Ascending aorta (tissue), 2 donors: ENCODE data around the gene HAPLN1. TPM values are rescaled to one million over a fixed set of nuclear protein-coding genes. Genes with fewer than 3 reads are reported as not detected.
A peak's percentile ranks its signal among the peaks of the same experiment; 100 is the strongest.

Experiments used
- DNase-seq, 2 donors: peaks; one replicate each; pipeline ENCODE4 v3.0.0-alpha.2; 2019; ENCODE audit warnings: low spot score in 2 of 2
- H3K27ac ChIP-seq, 2 donors: fragments of 200-600 bp; sonication (generic); one replicate each; pipeline ENCODE4 v1.5.1; 2016 to 2017; ENCODE audit warnings: mild to moderate bottlenecking in 1 of 2
- H3K27me3 ChIP-seq: fragments of 200-600 bp; sonication (generic); one replicate; pipeline ENCODE4 v1.5.1; 2017
- H3K36me3 ChIP-seq, 2 donors: fragments of 200-600 bp; sonication (generic); one replicate each; pipeline ENCODE4 v1.5.1; 2016
- H3K4me1 ChIP-seq, 2 donors: fragments of 200-600 bp; sonication (generic); one replicate each; pipeline ENCODE4 v1.5.1; 2016 to 2017; ENCODE audit warnings: mild to moderate bottlenecking in 1 of 2
- H3K4me3 ChIP-seq, 2 donors: fragments of 200-600 bp; sonication (generic); one replicate each; pipeline ENCODE4 v1.5.1; 2016 to 2017; ENCODE audit warnings: mild to moderate bottlenecking in 1 of 2
- H3K9me3 ChIP-seq, 2 donors: fragments of 200-600 bp; sonication (generic); one replicate each; pipeline ENCODE4 v1.5.1; 2016
- intact Hi-C: fragments of 100-400 bp; cut with DNase I; formaldehyde crosslinking; loops from one replicate; pipeline ENCODE4 v1.15.1; 2023
- total RNA-seq: library from RNA; depleted of rRNA; stranded (reverse); fragments of >200 nt; gene quantifications from one replicate; pipeline ENCODE4 v1.1.0, GENCODE V29; 2016
- TF ChIP-seq, protein P1 (sequence below), 3 experiments: fragments of 200-600 bp in 2 of 3; fragments of 450-650 bp in 1 of 3; sonication (generic) in 2 of 3; IDR thresholded peaks; one replicate each; pipeline ENCODE4 v1.5.1; 2016 to 2019; ENCODE audit warnings: antibody characterized with exemption in 3 of 3, mild to moderate bottlenecking in 1 of 3, moderate library complexity in 1 of 3

The HAPLN1 gene
- total RNA-seq, 1 donor from 2014 or later, result 2.0 TPM

DNA sequence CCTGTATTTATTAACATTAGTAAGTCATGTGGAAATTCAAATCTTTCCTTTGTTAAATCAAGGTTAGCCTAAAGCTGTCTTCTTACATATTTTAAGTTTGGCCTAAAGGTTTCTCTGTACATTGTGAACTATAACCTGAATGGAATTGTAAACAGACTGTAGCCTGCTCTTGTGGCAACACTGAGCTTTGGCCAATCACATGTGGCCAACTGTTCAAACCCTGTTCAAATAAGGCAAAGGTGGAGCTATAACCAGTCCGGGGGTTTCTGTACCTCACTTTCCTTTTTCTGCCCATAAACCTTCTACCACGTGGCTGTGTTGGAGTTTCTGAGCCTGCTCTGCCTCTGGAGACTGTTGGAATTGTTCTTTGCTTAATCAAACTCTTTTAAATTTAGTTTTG lies 3.3 kb upstream of the HAPLN1 start:
- intact Hi-C loops, result loop anchor here (5.0 to 10.0 kb wide), 5 partner anchors 103 to 1379 kb away; partner anchors contain the start of gene EDIL3
- TF ChIP-seq, protein P1, sequence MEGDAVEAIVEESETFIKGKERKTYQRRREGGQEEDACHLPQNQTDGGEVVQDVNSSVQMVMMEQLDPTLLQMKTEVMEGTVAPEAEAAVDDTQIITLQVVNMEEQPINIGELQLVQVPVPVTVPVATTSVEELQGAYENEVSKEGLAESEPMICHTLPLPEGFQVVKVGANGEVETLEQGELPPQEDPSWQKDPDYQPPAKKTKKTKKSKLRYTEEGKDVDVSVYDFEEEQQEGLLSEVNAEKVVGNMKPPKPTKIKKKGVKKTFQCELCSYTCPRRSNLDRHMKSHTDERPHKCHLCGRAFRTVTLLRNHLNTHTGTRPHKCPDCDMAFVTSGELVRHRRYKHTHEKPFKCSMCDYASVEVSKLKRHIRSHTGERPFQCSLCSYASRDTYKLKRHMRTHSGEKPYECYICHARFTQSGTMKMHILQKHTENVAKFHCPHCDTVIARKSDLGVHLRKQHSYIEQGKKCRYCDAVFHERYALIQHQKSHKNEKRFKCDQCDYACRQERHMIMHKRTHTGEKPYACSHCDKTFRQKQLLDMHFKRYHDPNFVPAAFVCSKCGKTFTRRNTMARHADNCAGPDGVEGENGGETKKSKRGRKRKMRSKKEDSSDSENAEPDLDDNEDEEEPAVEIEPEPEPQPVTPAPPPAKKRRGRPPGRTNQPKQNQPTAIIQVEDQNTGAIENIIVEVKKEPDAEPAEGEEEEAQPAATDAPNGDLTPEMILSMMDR (IDR thresholded peaks at IDR 0.05), result no peak
- Histone ChIP-seq H3K36me3 (no peaks in the 10 kb centered on the region), H3K27ac (no peak overlapping the region), H3K27me3 (no peaks in the 10 kb centered on the region), H3K9me3 (no peaks in the 10 kb centered on the region), H3K4me3 (no peak overlapping the region), H3K4me1 (no peaks in the 10 kb centered on the region)
- no peak for DNase-seq

DNA sequence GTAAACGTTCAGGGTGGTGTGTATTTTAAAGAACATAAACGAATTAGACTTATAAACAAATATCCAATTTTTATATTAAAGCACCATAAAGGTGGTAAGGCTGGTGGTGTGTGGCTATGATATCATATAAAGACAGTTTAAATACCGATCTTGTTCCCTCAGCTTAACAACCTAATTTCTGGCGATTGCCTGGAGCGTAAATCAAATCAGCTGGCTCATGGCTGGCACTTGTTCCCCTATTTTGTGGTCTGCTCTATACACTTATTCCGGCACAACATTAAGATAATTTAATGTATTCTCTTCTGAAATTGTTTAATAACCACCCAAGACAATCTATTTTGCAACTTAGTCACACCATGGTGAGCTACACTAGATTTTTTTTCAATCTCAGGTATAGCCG lies 2.4 kb upstream of the HAPLN1 start:
- H3K4me1 ChIP-seq, result peaks cover 0 to 3% of the 10 kb centered on the region in 2 donors
- H3K27me3 ChIP-seq, result no peaks in the 10 kb centered on the region
- no peaks in the 10 kb centered on the region for H3K36me3 ChIP-seq
- H3K9me3 ChIP-seq, result no peaks in the 10 kb centered on the region
- TF ChIP-seq, protein P1 (IDR thresholded peaks at IDR 0.05), result no peak
- H3K27ac ChIP-seq, result no peak overlapping the region
- intact Hi-C loops, result loop anchor here (5.0 to 10.0 kb wide), 5 partner anchors 104 to 1378 kb away; partner anchors contain the start of gene EDIL3
- DNase-seq, result no peak
- H3K4me3 ChIP-seq, result no peak overlapping the region

DNA sequence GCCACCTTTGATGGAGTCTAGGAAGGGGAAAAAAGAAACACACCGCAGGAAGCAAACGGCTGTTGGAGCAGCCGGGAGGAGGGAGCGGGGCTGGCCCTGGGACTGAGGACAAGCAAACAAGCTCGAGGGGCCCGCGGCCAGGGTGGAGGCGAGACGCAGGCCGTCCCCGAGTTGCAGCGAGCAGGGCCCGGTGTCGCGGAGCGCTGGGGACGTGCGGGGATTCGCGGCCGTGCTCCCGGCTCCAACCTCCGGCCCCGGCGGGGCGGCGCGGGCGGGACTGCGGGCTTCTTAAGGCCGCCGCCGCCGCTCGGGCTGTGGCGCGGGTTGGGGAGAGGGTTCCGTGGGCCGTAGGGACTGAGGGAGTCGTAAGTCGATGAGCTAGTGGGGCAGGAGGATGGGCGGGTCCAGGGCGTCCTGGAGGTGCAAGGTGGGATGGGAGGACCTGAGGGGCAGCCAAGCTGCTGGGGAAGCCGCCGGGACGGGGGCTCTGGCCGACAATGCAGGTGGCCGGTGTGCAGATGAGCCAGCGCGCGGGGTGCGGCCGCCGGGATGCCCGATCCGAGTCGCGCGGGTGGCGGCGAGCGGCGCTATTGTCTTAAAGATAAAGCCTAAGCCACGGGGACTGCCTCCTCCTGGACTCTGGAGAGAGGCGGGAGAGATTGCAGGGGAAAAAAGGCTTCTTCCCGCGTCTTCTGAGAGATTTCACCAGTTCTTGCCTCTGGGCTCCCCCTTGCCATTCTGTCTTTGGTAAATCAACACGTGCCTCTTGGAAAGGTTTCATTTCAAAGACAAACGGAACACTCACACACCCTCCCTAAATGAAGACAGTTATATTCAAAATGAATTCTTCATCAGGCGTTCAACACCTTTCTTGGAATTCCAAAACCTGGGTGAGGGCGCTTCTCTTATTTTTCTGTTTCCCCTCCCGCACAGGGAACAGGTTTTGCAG lies 1.6 kb upstream of the HAPLN1 start:
- H3K36me3 ChIP-seq, result no peaks in the 10 kb centered on the region
- H3K27me3 ChIP-seq, result no peaks in the 10 kb centered on the region
- peak overlapping the region; percentile 73 to 75 for H3K4me3 ChIP-seq
- peak in 1 of 2 donors; percentile 88 for DNase-seq
- H3K27ac ChIP-seq, result peak overlapping the region; percentile 80 to 84
- intact Hi-C loops, result loop anchor here (5.0 to 10.0 kb wide), 5 partner anchors 105 to 1377 kb away; partner anchors contain the start of gene EDIL3
- no peaks in the 10 kb centered on the region for H3K9me3 ChIP-seq
- TF ChIP-seq, protein P1 (IDR thresholded peaks at IDR 0.05), result peak; percentile 12 to 62 (median 41)
- peaks cover 0 to 7% of the 10 kb centered on the region in 2 donors for H3K4me1 ChIP-seq

DNA sequence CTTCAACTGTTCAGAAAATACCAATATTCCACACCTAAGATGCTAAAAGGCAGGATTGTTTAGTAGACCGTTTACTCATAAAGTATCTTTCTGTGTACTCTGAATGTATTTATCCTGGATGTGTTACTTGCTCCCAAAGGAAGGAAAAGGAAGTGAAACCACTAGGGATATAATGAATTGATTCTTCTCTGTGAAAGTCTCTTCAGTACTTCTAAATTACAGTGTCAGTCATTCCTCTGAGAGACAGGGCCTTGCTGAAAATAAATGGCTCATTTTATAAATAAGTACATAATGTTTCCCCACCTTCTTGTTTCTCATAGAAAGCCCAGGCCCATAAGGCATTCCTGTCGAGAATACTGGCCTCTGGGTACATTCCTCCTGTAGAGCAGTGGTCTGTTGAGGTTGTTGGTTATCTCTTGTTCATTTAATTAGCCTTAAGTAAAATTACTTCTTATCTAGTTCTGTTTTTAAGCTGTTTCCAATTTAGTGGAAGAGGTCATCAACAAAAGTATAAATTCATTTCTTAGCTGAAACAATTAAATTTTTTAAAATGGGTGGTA lies 1.6 kb downstream of the HAPLN1 start:
- Histone ChIP-seq H3K27ac (no peak overlapping the region), H3K4me3 (peak overlapping the region in 1 of 2 donors; percentile 5), H3K4me1 (peaks cover 0 to 12% of the 10 kb centered on the region in 2 donors), H3K36me3 (no peaks in the 10 kb centered on the region), H3K9me3 (no peaks in the 10 kb centered on the region), H3K27me3 (no peaks in the 10 kb centered on the region)
- TF ChIP-seq, protein P1 (IDR thresholded peaks at IDR 0.05), result no peak
- no peak for DNase-seq
- intact Hi-C loops, result loop anchor here (1.0 kb wide), 1 partner anchor 536 kb away; no protein-coding TSS in a partner anchor

DNA sequence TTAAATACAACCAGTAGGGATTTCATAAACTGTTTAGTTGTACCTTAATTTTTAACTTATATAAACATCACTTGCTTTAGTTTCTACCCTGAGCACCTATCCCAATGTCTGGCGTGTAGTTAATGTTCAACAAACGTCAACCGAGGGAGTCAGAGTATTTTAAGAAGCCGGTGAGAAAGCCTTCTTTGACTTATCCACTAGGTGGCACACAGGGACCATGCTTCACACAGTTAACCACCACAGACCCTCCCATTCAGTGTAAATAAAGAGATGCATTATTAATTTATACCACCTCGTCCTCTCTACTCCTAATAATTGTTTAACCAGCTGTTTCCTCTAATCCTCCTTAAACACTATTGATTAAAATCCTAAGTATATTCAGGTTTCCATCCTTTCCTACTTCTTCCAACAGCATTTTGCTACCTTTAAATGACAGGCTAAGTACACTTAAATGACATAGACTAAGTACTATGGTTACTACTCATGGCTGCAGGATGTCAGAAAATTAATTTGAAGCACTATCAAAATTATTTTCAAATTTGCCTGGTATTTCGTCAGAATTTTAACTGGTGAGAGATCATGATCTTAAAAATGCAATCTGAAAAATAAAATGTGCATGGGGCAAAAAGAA lies 2.3 kb downstream of the HAPLN1 start:
- Histone ChIP-seq H3K27me3 (no peaks in the 10 kb centered on the region), H3K4me3 (peak overlapping the region in 1 of 2 donors; percentile 5), H3K4me1 (peaks cover 0 to 12% of the 10 kb centered on the region in 2 donors), H3K36me3 (no peaks in the 10 kb centered on the region), H3K9me3 (no peaks in the 10 kb centered on the region), H3K27ac (no peak overlapping the region)
- peak in 1 of 2 donors; percentile 70 for DNase-seq
- TF ChIP-seq, protein P1 (IDR thresholded peaks at IDR 0.05), result peak; percentile 71 to 91 (median 77)
- intact Hi-C loops, result loop anchor here (1.0 kb wide), 1 partner anchor 537 kb away; no protein-coding TSS in a partner anchor
